ENCODE results near the gene STK40.
A peak's percentile ranks its signal among the peaks of the same experiment; 100 is the strongest.

The STK40 gene

GRCh38 chr1:36341626-36342320 is 44.0 kb downstream of the STK40 start:
- DNase-seq = no peak

- no peak for DNase-seq
Measured at GRCh38 chr1:36339615-36340014, 46.1 kb downstream of the STK40 start.

GRCh38 chr1:36339215-36339614 is 46.5 kb downstream of the STK40 start:
- DNase-seq = peak; percentile 18 to 56

- DNase-seq = no peak
Measured at GRCh38 chr1:36337830-36338229, 47.9 kb downstream of the STK40 start.

- DNase-seq = no peak
Measured at GRCh38 chr1:36330940-36331339, 54.8 kb downstream of the STK40 start.

- no peak for DNase-seq
Measured at GRCh38 chr1:36329817-36330216, 55.9 kb downstream of the STK40 start.

GRCh38 chr1:36328713-36329112 is 57.0 kb downstream of the STK40 start:
- DNase-seq = no peak

GRCh38 chr1:36328088-36328480 is 57.6 kb downstream of the STK40 start:
- DNase-seq = no peak

GRCh38 chr1:36327421-36328087 is 58.2 kb downstream of the STK40 start:
- no peak for DNase-seq

- no peak for DNase-seq
Measured at GRCh38 chr1:36326499-36326898, 59.2 kb downstream of the STK40 start.

- DNase-seq = no peak
Measured at GRCh38 chr1:36324353-36324703, 61.4 kb downstream of the STK40 start.

GRCh38 chr1:36323636-36324352 is 61.9 kb downstream of the STK40 start, which contains the start of gene EVA1B:
EVA1B (minus strand) TSS chr1:36323645; CDS start chr1:36323037, 608 bp downstream.
- no peak for DNase-seq

GRCh38 chr1:36322786-36323635 is 62.7 kb downstream of the STK40 start:
- no peak for DNase-seq

- no peak for DNase-seq
Measured at GRCh38 chr1:36322041-36322785, 63.5 kb downstream of the STK40 start.

- DNase-seq = no peak
Measured at GRCh38 chr1:36321119-36321951, 64.4 kb downstream of the STK40 start.

- no peak for DNase-seq
Measured at GRCh38 chr1:36320767-36321118, 65.0 kb downstream of the STK40 start.

GRCh38 chr1:36320291-36320761 is 65.4 kb downstream of the STK40 start:
- DNase-seq = no peak

- no peak for DNase-seq
Measured at GRCh38 chr1:36309397-36309796, 76.3 kb downstream of the STK40 start.

GRCh38 chr1:36307601-36308330 is 78.0 kb downstream of the STK40 start:
- DNase-seq = no peak

- DNase-seq = peak; percentile 78 to 94
Measured at GRCh38 chr1:36306902-36307456, 78.7 kb downstream of the STK40 start.
